NB4 (cell line): ENCODE results near the gene ODAD2.

Source experiments
- MYC ChIP-seq: IDR thresholded peaks from 2 replicates; pipeline ENCODE4 v1.6.1; 2011; ENCODE audit warnings: low read depth, low read length
- POLR2A ChIP-seq: IDR thresholded peaks from 2 replicates; pipeline ENCODE4 v1.6.1; 2011; ENCODE audit warnings: mild to moderate bottlenecking; ENCODE audit not compliant: insufficient read length; ENCODE audit errors: extremely low read depth
- TF ChIP-seq, protein P1 (sequence below): IDR thresholded peaks from one replicate; pipeline ENCODE4 v1.5.1; 2012; ENCODE audit warnings: low read depth, low read length
- TF ChIP-seq, protein P2 (sequence below): IDR thresholded peaks from 2 replicates; pipeline ENCODE4 v1.6.1; 2011; ENCODE audit warnings: low read depth, low read length

DNA sequence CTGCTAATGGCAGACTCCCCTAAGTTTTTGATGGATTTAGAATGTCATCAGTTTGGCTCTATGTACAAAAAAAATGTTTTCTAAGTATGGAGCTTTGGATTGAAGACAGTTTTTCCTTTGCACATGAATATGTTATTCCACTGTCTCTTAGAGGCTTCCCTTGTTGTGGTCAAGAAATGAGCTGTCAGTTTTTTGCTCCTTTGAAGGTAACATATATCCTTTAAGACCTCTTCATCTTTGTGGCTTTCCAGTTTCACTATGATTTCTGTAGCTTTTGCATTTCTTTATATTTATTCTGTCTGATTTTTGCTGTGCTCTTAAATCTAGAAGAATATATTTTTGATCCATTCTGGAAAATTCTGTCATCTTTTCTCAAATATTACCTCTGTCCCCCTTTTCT is 15.8 kb upstream of the ODAD2 start:
- TF ChIP-seq, protein P1, sequence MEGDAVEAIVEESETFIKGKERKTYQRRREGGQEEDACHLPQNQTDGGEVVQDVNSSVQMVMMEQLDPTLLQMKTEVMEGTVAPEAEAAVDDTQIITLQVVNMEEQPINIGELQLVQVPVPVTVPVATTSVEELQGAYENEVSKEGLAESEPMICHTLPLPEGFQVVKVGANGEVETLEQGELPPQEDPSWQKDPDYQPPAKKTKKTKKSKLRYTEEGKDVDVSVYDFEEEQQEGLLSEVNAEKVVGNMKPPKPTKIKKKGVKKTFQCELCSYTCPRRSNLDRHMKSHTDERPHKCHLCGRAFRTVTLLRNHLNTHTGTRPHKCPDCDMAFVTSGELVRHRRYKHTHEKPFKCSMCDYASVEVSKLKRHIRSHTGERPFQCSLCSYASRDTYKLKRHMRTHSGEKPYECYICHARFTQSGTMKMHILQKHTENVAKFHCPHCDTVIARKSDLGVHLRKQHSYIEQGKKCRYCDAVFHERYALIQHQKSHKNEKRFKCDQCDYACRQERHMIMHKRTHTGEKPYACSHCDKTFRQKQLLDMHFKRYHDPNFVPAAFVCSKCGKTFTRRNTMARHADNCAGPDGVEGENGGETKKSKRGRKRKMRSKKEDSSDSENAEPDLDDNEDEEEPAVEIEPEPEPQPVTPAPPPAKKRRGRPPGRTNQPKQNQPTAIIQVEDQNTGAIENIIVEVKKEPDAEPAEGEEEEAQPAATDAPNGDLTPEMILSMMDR = no peak
- no peak for TF ChIP-seq POLR2A
- no peak for TF ChIP-seq MYC
- TF ChIP-seq, protein P2, sequence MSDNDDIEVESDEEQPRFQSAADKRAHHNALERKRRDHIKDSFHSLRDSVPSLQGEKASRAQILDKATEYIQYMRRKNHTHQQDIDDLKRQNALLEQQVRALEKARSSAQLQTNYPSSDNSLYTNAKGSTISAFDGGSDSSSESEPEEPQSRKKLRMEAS = no peak
